ENCODE data around the gene HPGD. TPM values are rescaled to one million over a fixed set of nuclear protein-coding genes. Genes with fewer than 3 reads are reported as not detected.
A peak's percentile ranks its signal among the peaks of the same experiment; 100 is the strongest.

HPGD gene
- total and polyA plus RNA-seq, 9 of the 15 experiments (the other 6 are each of a cell fraction or from before 2014, with no cell fraction given) = 2.3 to 8.6 (median 4.8) TPM

- BruUV-seq (replicated peaks) = no TSS peak
- H3K36me3 ChIP-seq (ENCODE audit: control insufficient read depth, insufficient read depth, low read length) = no peaks in the 10 kb centered on the region
- no peaks in the 10 kb centered on the region for H3K79me2 ChIP-seq (ENCODE audit: control insufficient read depth, insufficient read depth, low read length)
- H3K4me3 ChIP-seq = no peak overlapping the region
- H3K9me1 ChIP-seq (ENCODE audit: control insufficient read depth, insufficient read depth, low read length) = no peaks in the 10 kb centered on the region
- intact Hi-C loops (cut with micrococcal nuclease) = no loop called here
- ATAC-seq = no peak
- H4K20me1 ChIP-seq (replicated peaks; ENCODE audit: control insufficient read depth, insufficient read depth, low read length) = no peaks in the 10 kb centered on the region
- CTCF ChIA-PET (ENCODE audit: low intra/inter-chr PET ratio) = no interaction called here
- 0 out of 5 replicates have a peak, but pooled peaks cover 0 to 5% of the 10 kb centered on the region in 2 experiments for H3K4me1 ChIP-seq (replicated peaks in 1 of 2; ENCODE audit: control insufficient read depth in 2 of 2, insufficient read depth in 2 of 2, low read length in 2 of 2)
- no peak overlapping the region for H3K4me2 ChIP-seq (ENCODE audit: insufficient read depth, low read length)
- no peak for DNase-seq (ENCODE audit: extremely low read depth in 1 of 4, low spot score in 3 of 4)
- WGBS (ENCODE audit: insufficient coverage, low coverage, missing lambda C conversion rate) = 30% methylated on average over 3 of the region's 3 CpGs
- POLR2A ChIA-PET = no interaction called here
- H3K27ac ChIP-seq (ENCODE audit: extremely low read depth, low read depth, low read length) = no peak overlapping the region
- in situ Hi-C loops (cut with MboI) = no loop called here
- FAIRE-seq = no peak
- 0 out of 2 replicates have a peak overlapping the region, but pooled peaks have one; percentile 14 for H2AFZ ChIP-seq (ENCODE audit: low read depth, low read length)
- H3K27me3 ChIP-seq (ENCODE audit: control insufficient read depth in 2 of 2, insufficient read depth in 2 of 2, low read length in 2 of 2) = no peaks in the 10 kb centered on the region
- no peak overlapping the region for H3K9ac ChIP-seq (ENCODE audit: insufficient read depth in 1 of 2, low read depth in 2 of 2, low read length in 2 of 2)
- TF ChIP-seq POLR2A (conservative IDR thresholded peaks at IDR 0.05) (no peak), ZSCAN29 (IDR thresholded peaks at IDR 0.05) (no peak), EZH2 (IDR thresholded peaks at IDR 0.05; ENCODE audit: borderline replicate concordance, low read depth, low read length) (no peak), ZNF165 (CRISPR knock-in tag; IDR thresholded peaks at IDR 0.05; ENCODE audit: borderline replicate concordance) (no peak), JUN (IDR thresholded peaks at IDR 0.05; ENCODE audit: borderline replicate concordance, low read depth, low read length) (no peak), JUN (CRISPR knock-in tag; IDR thresholded peaks at IDR 0.05; ENCODE audit: borderline replicate concordance) (no peak), CBX2 (IDR thresholded peaks at IDR 0.05; ENCODE audit: insufficient read depth, low read length, poor library complexity, severe bottlenecking) (no peak), TSHZ1 (CRISPR knock-in tag; IDR thresholded peaks at IDR 0.05) (no peak), LARP7 (IDR thresholded peaks at IDR 0.05) (no peak), GABPA (tag; conservative IDR thresholded peaks at IDR 0.05; ENCODE audit: low read depth) (no peak), ZBED1 (IDR thresholded peaks at IDR 0.05) (no peak), USF1 (CRISPR knock-in tag; IDR thresholded peaks at IDR 0.05) (no peak)
- H3K9me3 ChIP-seq (replicated peaks; ENCODE audit: control insufficient read depth, insufficient read depth, low read depth, low read length) = no peaks in the 10 kb centered on the region; the same call in 1 of the 2 replicates
These were observed 38.5 kb downstream of the HPGD start for GRCh38 chr4:174483792-174484191.
